ENCODE data around the gene KIF1B. TPM values are rescaled to one million over a fixed set of nuclear protein-coding genes. Genes with fewer than 3 reads are reported as not detected.
A peak's percentile ranks its signal among the peaks of the same experiment; 100 is the strongest.
"Not testable (repeated sequence)": the region's sequence is repeated elsewhere in the genome, so short reads cannot be mapped to it uniquely, and the experiment has no call there.

The KIF1B gene
- total RNA-seq, 1 donor from 2014 or later: 27.6 TPM

DNA sequence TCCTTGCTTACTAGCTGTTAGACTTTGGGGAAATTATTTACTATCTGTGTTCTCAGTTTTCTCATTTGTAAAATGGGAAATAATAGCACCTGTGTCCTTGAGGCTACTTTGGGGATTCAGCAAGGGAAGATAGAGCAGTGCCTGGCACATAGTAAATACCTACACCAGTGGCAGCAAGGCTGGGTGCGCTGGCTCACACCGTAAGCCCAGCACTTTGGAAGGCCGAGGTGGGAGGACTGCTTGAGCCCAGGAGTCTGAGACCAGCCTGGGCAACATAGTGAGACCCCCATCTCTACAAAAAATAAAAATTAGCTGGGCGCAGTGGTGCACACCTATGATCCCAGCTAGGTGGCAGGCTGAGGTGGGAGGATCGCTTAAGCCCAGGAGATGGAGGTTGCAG, 211.3 kb downstream of the KIF1B start:
- no peak for DNase-seq (ENCODE audit: low read depth in 2 of 2)

- no peak for DNase-seq (ENCODE audit: low read depth in 2 of 2)
Measured at GRCh38 chr1:10424034-10424433, 213.7 kb downstream of the KIF1B start.

GRCh38 chr1:10424651-10425050, 214.3 kb downstream of the KIF1B start:
- no peak for DNase-seq (ENCODE audit: low read depth in 2 of 2)

GRCh38 chr1:10425826-10426534, 215.6 kb downstream of the KIF1B start:
- not testable (repeated sequence) for DNase-seq (ENCODE audit: low read depth in 2 of 2)

DNA sequence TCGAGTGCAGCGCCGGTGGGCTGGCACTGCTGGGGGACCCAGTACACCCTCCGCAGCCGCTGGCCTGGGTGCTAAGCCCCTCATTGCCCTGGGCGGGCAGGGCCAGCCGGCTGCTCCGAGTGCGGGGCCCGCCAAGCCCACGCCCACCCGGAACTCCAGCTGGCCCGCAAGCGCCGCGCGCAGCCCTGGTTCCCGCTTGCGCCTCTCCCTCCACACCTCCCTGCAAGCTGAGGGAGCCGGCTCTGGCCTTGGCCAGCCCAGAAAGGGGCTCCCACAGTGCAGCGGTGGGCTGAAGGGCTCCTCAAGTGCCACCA, 216.1 kb downstream of the KIF1B start:
- not testable (repeated sequence) for DNase-seq (ENCODE audit: low read depth in 2 of 2)

DNA sequence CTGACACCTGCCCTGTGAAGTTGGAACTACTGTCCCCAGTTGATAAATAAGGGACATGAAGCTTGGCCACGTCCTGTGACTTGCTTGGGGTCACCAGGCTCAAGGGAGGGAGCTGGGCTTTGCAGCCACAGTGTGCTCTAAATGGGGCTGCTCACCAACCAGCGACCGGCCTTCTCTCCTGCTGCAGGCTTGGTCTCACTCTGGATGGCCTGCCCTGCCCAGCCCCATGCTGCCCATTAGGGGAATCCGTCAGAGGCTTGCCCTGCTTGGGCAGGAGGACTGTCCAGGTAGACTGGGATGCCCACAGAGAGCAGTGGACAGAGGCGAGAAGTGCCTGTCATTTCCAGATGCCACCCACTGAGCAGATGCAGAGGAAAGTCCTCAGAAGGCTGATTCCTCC, 218.6 kb downstream of the KIF1B start:
- no peak for DNase-seq (ENCODE audit: low read depth in 2 of 2)

GRCh38 chr1:10429868-10430215, 219.5 kb downstream of the KIF1B start:
- DNase-seq (ENCODE audit: low read depth in 2 of 2): peak; percentile 73 to 96

DNA sequence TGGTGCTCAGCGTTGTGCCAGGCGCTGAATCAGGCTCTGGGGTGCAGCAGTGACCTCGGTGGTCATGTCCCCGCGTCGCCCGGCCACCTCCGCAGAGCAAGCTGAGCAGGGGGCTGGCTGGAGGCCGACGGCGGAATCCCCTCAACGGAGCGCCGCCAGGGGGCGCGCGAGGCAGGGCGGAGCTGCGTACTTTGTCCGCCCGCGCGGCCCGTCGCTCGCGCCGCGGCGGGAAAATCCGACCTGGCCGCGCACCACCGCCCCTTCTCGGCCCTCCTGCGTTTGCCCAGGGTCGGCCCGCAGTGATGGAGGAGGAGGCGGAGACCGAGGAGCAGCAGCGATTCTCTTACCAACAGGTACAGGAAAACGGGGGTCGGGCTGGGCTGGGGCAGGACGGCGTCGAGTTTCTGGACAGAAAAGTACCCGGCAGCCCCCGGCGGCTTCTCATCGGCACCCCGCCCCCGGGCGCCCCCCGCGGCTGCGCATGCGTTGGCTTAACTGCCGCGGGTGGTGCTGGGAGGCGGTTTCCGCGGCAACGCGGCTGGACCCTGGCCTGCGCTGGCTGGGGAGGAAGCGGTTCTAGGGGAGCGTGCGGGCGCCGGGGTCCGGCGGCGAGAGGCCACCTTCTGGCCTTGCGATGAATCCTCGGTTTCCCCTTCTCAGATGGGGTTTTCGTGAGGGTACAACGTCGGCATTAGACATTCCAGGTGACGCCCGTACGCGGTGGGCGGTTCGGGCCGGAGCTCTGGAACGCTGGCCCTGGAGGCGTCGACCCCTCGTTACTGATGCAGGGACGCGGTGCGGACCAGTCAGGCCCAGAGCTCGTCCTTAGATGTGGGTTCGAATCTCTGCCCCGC, 220.1 kb downstream of the KIF1B start, which contains the start of gene CENPS:
TSS of gene CENPS (plus strand) at position 218 of the 854 bp plus-strand sequence. CDS start at position 303, 85 bp downstream.
- DNase-seq (ENCODE audit: low read depth in 2 of 2): peak; percentile 87 to 90

Other genes with a start within 250 kb of the KIF1B start
- 0.22 TPM in 1 of 2 replicates, not detected in the other for gene RBP7, start 213.3 kb upstream of the KIF1B start, total RNA-seq
- 12.7 and 13.7 TPM in 2 replicates for gene UBE4B, start 177.6 kb upstream of the KIF1B start, total RNA-seq
- 50.6 and 93.7 TPM in 2 replicates for gene PGD, start 188.5 kb downstream of the KIF1B start, total RNA-seq
- 5.2 and 6.3 TPM in 2 replicates for gene CENPS, start 219.9 kb downstream of the KIF1B start, total RNA-seq
- gene CORT, start 239.5 kb downstream of the KIF1B start, total RNA-seq: 0.20 and 0.22 TPM in 2 replicates